22Rv1 (cell line): ENCODE data around the gene KISS1.

ENCODE experiments used
- H3K27ac ChIP-seq: fragments of 450-650 bp; 2 replicates; pipeline ENCODE4 v1.5.1; 2017
- ZFX ChIP-seq: fragments of 450-650 bp; IDR thresholded peaks from 2 replicates; pipeline ENCODE4 v1.6.1; 2017; ENCODE audit warnings: antibody characterized with exemption, borderline replicate concordance
- TF ChIP-seq, protein P1 (sequence below): fragments of 450-650 bp; IDR thresholded peaks from 2 replicates; pipeline ENCODE4 v1.5.1; 2017; ENCODE audit warnings: mild to moderate bottlenecking

KISS1 gene

DNA sequence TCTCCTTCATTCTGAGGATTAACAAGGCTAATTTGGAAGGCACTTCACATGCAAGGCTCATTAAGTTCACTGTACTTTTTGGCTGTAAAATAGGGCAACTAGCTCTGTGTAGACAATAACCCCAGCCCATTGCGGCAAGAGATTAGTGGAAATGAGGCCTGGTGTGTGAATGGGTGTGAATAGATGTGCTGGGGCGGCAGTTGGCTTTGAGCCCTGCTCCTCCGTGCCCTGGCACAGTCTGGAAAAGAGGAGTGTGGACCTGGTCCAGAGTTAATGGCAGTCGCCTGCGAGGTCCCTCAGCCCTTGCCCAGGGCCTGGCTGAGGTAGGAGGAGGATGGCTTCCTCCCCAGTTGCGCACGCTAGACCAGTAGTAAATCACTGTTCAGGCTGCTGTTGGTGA, 4.8 kb downstream of the KISS1 start:
- H3K27ac ChIP-seq: no peak overlapping the region
- TF ChIP-seq ZFX: no peak

DNA sequence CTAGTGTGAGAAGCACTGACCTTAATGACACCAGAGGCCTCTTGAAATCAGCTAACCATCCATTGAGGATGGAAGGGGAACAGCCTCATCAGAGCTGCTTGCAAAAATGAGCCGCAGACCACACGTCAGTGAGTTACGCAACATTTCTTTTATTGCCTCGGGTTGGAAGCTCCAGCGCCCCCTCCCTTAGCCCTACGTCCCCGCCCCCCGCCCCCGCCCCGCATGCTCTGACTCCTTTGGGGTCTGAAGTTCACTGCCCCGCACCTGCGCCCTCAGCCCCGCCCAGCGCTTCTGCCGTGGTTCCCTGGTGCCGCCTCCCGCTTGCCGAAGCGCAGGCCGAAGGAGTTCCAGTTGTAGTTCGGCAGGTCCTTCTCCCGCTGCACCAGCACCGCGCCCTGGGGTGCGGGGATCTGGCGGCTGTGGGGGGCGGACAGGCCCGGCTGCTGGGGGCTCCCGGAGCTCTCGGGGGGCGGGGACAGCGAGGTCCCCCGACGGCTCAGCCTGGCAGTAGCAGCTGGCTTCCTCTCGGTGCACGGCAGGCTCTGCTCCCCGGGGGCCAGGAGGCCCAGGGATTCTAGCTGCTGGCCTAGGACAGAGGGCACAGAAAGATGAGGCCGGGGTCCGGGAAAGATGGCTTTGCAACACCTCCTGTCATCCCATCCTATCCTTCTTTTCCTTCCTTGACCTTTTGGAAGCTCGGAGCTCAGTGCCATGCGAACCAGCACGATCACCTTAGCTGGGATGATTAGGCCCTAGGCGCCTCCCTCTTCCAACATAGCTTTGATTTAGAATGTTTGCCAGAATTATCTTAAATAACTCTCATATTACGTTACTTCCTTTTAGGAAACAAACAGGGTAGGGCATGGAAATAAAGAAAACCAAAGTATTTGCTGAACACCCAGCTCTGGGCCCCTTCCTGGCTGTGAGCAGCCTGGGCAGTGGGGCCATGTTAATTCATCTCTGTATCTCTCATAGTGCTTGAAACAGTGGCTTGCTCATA, 5.8 kb downstream of the KISS1 start:
- TF ChIP-seq ZFX: no peak
- TF ChIP-seq, protein P1, sequence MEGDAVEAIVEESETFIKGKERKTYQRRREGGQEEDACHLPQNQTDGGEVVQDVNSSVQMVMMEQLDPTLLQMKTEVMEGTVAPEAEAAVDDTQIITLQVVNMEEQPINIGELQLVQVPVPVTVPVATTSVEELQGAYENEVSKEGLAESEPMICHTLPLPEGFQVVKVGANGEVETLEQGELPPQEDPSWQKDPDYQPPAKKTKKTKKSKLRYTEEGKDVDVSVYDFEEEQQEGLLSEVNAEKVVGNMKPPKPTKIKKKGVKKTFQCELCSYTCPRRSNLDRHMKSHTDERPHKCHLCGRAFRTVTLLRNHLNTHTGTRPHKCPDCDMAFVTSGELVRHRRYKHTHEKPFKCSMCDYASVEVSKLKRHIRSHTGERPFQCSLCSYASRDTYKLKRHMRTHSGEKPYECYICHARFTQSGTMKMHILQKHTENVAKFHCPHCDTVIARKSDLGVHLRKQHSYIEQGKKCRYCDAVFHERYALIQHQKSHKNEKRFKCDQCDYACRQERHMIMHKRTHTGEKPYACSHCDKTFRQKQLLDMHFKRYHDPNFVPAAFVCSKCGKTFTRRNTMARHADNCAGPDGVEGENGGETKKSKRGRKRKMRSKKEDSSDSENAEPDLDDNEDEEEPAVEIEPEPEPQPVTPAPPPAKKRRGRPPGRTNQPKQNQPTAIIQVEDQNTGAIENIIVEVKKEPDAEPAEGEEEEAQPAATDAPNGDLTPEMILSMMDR: 0 out of 2 replicates have a peak, but pooled peaks have one; percentile 6

DNA sequence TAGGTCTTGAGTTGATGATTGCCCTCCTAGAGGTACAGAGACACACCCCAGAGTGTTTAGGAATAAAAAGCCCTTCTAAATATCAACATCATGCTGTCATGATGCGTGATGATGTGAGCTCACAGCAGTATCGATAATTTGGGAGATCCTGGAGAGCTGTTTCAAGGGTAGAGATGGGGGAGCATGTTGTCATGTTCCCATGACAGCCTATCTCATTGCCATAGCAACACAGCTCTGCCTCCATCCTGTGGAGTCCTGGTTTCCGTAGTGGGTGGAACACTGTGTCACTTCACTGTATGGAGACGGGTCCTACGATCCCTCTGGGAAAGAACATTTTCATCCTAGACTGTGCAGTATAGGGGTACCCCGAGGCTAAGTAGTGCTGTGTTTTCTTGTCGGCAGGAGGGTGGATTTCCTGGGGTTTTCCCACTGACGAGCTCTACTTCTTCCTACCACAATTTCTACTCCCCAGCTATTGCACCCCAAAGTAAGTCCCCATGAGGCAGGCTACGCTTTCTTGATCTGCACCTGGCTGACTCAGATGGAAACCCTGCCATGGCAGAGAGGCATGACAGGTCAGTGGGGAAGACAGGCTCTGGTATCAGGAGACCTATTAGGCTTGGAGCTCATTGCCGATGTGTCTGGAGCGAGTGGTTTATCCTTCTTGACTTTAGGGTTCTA, 7.2 kb downstream of the KISS1 start:
- no peak overlapping the region for H3K27ac ChIP-seq
- TF ChIP-seq, protein P1: no peak
- TF ChIP-seq ZFX: no peak

More for the DNA sequence above, 5.8 kb downstream of the KISS1 start:
- no peak overlapping the region for H3K27ac ChIP-seq

DNA sequence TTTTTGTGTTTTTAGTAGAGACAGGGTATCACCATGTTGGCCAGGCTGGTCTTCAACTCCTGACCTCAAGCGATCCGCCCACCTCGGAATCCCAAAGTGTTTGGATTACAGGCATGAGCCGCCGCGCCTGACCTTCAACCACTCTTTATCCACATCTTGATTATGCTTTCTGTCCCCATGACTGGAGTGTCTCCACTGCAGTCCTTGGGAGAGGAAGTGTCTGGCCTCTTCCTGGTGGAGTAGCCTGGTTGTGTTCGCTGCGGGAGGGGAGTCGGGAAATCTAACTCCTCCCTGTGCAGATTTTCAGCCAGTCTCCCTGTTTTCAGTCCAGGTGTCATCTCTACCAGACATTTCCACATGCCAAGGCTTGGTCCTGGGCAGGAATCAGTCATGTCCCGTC, 9.7 kb downstream of the KISS1 start:
- TF ChIP-seq, protein P1: no peak
- TF ChIP-seq ZFX: no peak
- H3K27ac ChIP-seq: no peak overlapping the region

DNA sequence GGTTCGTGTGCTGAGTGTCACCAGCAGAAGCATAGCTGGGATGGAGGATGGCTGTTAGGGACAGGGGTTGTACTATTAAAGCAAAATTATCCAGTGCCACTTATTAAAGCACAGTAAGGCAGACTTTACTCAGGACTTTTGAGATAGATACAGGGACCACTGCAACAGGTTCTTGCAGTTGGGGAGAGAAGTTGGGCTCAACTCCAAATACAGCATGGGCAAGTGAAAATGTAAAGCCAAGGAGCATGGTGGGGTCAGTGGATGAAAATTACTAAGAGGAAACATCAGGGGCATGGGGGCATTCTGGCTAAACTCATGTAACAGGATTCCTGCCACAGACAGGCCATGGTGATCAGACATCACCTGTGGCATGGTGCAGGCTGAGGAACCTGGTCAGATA, 15.2 kb downstream of the KISS1 start:
- TF ChIP-seq, protein P1: no peak
- no peak for TF ChIP-seq ZFX
- no peak overlapping the region for H3K27ac ChIP-seq

DNA sequence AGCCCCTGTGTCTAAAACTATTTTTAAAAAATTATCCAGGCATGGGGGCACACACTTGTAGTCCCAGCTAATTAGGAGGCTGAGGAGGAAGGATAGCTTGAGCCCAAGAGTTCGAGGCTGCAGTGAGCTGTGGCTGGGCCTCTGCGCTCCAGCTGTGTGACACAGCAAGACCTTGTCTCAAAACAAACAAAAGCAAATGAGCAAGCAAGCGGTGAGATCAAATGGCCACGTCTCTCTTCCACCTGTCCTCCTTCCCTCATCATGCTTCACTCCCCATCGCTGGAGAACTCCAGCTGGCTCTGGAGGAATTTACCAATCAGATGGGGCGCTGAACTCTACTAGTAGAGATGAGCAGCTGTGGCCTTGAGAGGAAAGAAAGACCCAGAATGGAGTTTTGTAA, 16.2 kb downstream of the KISS1 start:
- no peak overlapping the region for H3K27ac ChIP-seq
- no peak for TF ChIP-seq ZFX
- TF ChIP-seq, protein P1: no peak

DNA sequence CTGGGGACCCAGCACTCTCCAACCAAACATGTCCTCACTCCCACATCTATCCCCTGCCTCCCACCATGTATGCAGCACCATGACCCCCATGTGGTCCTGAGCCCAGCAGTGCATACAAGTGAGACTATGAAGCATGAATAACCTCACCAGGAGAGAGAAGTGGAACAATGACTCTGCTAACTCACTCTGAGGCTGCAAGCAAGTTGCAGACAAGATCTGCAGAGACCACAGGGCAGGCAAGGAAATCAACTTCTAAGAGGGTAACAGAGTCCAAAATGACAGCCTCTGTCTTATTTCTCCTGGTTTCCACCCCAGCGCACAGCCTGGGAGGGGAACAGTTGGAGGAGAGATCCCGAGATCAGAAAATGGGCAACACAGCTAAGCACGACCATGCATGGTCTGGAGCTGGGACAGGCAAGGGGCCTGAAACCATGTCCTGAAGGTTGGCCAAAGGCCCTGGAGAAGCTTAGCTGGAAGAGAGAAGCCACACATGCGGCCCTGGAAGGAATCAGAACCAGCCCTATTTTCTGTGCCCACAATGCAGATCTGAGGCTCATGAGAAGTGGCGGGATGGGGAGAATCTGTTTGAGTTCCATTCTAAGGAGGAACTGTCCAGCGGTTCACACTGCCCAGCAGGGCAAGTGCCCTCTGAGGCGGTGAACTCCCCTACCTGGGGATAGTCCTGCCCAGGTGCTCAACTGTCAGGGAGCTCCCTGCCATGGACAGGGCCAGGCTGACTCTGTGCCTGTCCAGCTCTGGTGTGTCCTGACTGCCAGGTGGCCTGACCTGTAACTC, 17.6 kb downstream of the KISS1 start:
- TF ChIP-seq, protein P1: no peak
- no peak for TF ChIP-seq ZFX
- no peak overlapping the region for H3K27ac ChIP-seq
